Embryonic facial prominence (tissue), 1 donor: ENCODE results near the gene FAM20C.
"Not testable (repeated sequence)": the region's sequence is repeated elsewhere in the genome, so short reads cannot be mapped to it uniquely, and the experiment has no call there.

ENCODE experiments used
- DNase-seq: peaks from one replicate; pipeline ENCODE4 v3.0.0-alpha.2; 2016; ENCODE audit errors: extremely low spot score

FAM20C gene

DNA sequence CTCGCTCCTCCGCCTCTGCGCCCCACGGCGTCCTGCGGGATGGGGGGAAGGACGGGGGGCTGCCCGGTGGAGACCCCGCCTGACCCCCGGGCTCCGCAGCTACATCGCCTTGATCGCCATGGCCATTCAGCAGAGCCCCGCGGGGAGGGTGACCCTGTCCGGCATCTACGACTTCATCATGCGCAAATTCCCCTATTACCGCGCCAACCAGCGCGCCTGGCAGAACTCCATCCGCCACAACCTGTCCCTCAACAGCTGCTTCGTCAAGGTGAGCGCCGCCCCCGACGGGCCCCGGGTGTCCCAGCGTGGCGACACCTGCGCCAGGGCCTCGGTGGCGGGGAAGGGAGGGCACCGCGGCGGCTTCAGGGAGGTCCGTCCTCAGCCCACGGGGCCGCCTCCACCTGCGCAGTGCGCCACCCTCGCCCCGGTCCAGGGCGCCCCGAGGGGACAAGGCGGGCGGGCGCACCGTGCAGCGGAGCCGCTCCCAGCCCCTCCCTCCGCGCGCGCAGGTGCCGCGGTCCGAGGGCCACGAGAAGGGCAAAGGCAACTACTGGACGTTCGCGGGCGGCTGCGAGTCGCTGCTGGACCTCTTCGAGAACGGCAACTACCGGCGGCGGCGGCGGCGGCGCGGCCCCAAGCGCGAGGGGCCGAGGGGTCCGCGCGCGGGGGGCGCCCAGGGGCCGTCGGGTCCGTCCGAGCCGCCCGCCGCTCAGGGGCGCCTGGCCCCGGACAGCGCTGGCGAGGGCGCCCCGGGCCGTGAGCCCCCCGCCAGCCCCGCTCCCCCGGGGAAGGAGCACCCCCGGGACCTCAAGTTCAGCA lies 98.4 kb downstream of the FAM20C start:
- DNase-seq, result no peak

- no peak for DNase-seq
Measured at GRCh38 chr7:291373-292092, 99.2 kb downstream of the FAM20C start.

GRCh38 chr7:292226-292625 lies 99.9 kb downstream of the FAM20C start:
- no peak for DNase-seq

GRCh38 chr7:292826-293225 lies 100.5 kb downstream of the FAM20C start:
- no peak for DNase-seq

DNA sequence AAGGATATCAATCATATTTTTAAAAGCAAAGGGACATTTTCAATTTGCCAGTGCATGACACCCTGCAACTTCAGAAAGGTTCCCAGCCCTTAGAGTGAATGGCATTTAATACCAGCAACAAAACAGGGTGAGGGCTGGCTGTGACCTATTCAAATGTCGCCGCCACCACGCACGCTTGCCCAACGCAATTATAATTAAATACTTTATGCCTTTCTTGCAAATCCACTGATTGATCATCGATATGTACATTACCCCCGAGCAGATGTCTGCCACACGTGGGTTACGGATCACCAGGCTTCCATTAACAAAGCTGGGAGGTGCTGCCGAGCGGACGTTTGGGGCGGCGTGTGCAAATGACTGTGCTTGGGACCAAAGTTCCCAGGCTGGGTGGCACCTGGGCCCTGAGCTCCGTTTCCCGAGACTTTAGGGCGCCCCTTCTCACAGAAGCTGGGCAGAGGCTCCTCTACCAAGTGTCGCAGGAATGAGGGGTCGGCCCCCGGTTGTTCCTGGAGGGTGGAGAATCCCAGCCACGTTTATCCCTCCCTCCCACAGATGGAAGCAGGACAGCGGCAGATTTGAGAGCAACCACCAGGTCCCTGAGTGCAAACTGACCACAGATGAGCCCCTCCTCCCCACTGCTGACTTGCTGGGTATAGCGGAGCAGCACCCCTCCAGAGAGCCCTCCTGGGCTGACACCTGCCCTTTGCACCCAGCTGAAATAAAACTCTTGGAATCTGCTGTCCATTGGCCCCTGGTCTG lies 101.5 kb downstream of the FAM20C start:
- DNase-seq, result no peak

GRCh38 chr7:294440-295154 lies 102.2 kb downstream of the FAM20C start:
- no peak for DNase-seq

- no peak for DNase-seq
Measured at GRCh38 chr7:295155-296154, 103.1 kb downstream of the FAM20C start.

DNA sequence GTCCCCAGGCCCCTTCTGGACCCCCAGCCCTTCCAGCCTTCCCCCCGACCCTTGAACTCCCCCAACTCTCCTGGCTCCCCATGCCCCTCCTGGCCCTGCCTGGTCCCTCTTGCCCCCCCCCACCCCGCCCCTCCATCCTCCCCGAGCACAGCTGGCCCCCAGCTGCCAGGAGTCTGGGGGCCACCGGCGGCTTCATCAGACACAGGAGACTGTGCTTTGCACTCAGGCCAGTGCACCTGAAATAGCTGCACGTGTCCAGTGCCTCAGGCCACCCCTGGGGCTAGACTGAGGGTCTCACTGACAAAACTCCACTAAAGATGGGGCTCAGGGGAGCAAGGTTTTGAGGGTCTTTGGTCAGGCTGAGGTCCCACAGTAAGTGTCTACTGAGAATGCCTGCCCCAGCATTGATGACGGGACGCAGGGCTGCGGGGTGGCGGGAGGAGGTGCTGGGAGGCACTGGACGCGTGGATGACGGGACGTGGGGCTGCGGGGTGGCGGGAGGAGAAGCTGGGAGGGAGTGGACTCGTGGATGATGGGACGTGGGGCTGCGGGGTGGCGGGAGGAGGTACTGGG lies 104.1 kb downstream of the FAM20C start:
- DNase-seq, result no peak

GRCh38 chr7:297141-297540 lies 104.8 kb downstream of the FAM20C start:
- not testable (repeated sequence) for DNase-seq

- no peak for DNase-seq
Measured at GRCh38 chr7:297611-298374, 105.4 kb downstream of the FAM20C start.

DNA sequence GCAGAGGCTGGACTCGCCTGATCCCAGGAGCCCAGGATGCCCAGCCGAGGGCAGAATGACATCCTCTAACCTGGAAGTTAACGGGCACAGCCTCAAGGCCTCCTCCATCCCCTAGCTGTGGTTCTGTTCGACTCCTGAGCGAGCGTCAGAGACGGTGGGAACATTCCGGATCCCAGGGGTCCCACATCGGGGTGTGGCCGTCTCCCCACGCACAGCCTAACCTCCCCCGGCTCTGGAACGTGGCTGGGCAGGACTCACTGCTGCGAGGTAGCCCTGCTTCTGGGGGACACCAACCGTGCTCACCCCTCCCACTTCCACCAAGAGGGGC lies 106.0 kb downstream of the FAM20C start:
- no peak for DNase-seq

- DNase-seq, result no peak
Measured at GRCh38 chr7:298743-299142, 106.4 kb downstream of the FAM20C start.

- DNase-seq, result no peak
Measured at GRCh38 chr7:299169-299568, 106.8 kb downstream of the FAM20C start.

- no peak for DNase-seq
Measured at GRCh38 chr7:299628-300027, 107.3 kb downstream of the FAM20C start.

DNA sequence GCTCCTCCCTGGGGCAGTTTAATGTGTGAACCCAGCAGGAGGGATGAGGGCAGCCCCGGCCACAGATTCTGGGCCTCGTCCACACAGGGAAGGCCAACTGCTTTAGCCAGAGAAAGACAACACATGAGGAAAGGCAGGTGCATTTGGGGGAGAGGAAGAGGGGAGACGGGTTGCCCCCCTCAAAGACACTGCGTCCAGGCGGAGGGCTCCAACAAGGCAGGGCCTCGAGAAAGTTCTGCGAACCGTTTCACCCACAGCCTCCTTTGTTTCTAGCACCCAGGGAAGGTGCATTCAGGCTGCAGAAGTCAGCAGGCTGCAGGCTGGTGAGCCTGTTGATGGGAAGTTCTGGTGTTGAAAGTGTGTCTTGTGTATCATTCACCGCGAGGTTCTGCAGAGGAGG lies 107.7 kb downstream of the FAM20C start:
- DNase-seq, result no peak

DNA sequence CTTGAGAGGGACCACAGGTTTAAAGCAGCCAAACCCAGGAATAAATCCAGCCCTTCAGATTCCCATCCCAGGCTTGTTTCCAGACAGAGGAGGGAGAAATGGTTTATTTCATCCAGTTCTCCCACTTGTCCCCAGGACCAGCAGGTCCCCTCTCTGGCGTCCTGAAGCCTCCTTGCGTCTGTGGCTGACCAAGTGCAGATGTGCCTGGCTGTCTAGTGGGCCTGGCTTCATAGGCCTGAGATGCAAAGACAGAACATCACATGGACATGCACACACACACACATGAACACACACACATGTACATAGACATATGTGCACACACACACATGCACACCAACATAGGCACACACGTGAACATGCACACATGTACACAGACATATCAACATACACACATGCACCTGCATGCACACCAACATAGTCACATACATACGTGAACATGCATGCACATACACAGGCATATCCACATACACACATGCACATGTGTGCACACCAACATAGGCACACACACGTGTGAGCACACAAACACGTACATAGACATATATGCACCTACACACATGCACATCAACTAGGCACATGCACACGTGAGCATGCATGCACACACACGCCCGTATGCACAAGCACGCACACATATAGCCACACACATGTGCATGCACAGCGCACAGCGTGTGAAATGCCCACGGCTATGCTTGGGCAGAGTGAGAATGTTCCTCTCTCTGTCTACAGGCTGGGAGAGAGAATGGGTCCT lies 108.3 kb downstream of the FAM20C start:
- no peak for DNase-seq

DNA sequence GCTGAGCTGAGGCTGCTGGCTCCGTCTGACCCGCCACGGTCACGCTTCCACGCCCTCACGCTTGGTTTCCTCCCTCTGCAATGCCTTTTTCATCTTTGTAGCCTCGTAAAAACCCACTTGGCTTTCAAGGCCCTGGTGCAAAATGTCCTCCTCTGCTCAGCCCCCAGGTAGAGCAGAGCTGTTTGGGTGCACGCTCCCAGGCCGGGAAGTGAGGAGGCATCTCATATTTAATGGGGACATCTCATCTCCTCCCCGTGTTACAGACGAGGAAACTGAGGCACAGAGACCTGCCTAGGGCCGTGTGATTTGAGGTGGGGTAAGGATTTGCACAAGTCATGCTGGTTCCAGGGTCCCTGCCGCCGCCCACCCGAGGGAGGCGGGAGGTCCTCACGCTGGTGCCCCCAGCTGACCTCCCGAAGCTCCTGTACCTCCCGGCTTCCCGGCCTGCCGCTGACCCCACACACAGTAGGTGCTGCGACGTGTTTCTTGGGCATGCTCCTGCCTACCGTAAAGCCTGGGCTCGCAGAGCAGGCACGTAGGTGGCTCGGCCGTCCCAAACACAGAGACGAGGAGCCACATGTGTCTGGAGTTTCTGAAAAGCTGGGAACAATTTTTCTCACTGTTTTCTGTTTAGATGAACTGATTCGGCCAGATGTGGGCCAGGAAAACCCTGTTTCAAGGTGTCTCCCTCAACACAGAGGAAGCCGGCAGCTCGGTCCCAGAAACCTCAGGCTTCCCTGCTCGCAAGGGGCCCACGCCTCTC lies 109.1 kb downstream of the FAM20C start:
- no peak for DNase-seq
